Measurements from ENCODE around the gene TSPAN31. TPM values are rescaled to one million over a fixed set of nuclear protein-coding genes. Genes with fewer than 3 reads are reported as not detected.

Gene TSPAN31
- total and polyA plus RNA-seq, 2 of the 8 experiments (the other 6 are each of a cell fraction or from before 2014, with no cell fraction given), result 15.8 to 31.4 TPM

DNA sequence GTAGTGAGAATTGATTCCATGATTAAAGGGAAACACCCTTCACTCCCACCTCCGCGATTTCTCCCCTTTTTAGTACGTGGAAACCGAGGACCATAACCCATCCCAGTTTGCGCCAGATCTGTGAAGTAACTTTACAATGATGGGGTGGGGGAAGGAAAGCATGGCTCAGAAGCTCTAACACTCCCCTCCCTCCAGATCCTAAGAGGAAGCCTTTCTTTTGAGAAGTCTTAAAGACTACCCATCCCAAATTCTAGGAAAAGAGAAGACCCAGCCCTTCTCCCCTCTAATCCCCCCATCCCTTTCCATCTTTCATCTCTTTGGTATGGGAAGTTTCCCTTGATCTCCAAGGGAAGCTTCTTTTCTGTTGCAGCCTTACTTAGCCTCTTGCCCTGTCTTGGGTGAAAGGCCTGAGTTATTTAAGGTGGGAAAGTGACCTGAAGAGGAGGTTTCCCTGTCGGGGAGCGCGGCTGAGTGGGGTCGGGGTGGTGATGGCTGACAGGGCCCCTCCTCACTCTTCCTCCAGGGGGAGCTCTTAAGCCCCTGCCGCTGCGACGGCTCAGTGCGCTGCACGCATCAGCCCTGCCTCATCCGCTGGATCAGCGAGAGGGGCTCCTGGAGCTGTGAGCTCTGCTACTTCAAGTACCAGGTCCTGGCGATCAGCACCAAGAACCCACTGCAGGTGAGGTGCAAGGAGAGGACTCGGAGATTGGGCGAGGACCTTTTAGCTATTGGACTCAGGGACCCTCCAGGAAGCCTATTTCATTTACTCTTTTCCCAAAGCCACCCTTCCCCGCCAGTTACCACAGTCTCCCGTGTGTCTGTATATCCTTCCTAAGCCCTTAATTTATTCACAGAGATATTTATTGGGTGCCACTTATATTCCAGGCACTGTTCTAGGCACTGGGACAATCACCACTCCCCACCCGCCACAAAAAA, 11.8 kb downstream of the TSPAN31 start (continued):
- TF ChIP-seq RFX5 (IDR thresholded peaks at IDR 0.05; ENCODE audit: borderline replicate concordance, low read depth, low read length) (no peak), SUZ12 (IDR thresholded peaks at IDR 0.05; ENCODE audit: low read length) (peak; percentile 73), RNF2 (IDR thresholded peaks at IDR 0.05; ENCODE audit: borderline replicate concordance, low read depth, low read length, missing control alignments, poor library complexity, severe bottlenecking) (no peak), CBX8 (IDR thresholded peaks at IDR 0.05; ENCODE audit: borderline replicate concordance, low read depth, low read length) (no peak), TAF1 (IDR thresholded peaks at IDR 0.05; ENCODE audit: low read depth, low read length) (no peak), SIN3A (conservative IDR thresholded peaks at IDR 0.05 in 1 of 2, IDR thresholded peaks at IDR 0.05 in 1 of 2; ENCODE audit: low read depth in 1 of 2, low read length in 2 of 2) (peak; percentile 42 to 76; a peak in 1 of 4 replicates), ZNF274 (IDR thresholded peaks at IDR 0.05; ENCODE audit: borderline replicate concordance, extremely low read depth, low read length) (no peak), POLR2A (IDR thresholded peaks at IDR 0.05; ENCODE audit: control extremely low read depth in 1 of 2, low read depth in 2 of 2, low read length in 2 of 2) (no peak), SP4 (IDR thresholded peaks at IDR 0.05; ENCODE audit: low read length) (no peak), BACH1 (IDR thresholded peaks at IDR 0.05; ENCODE audit: low read length) (no peak), ATF3 (IDR thresholded peaks at IDR 0.05; ENCODE audit: insufficient read depth, low read depth, low read length) (no peak), POLR2AphosphoS5 (IDR thresholded peaks at IDR 0.05; ENCODE audit: low read depth, low read length) (no peak), TCF12 (IDR thresholded peaks at IDR 0.05; ENCODE audit: low read depth, low read length) (no peak), CREB1 (IDR thresholded peaks at IDR 0.05) (peak; percentile 61), MAFK (IDR thresholded peaks at IDR 0.05; ENCODE audit: low read depth, low read length) (no peak), GABPA (IDR thresholded peaks at IDR 0.05; ENCODE audit: borderline replicate concordance, insufficient read depth, low read length) (peak; percentile 65; the same call in 1 of the 2 replicates), SIX5 (IDR thresholded peaks at IDR 0.05; ENCODE audit: low read depth, low read length) (no peak), HDAC6 (IDR thresholded peaks at IDR 0.05; ENCODE audit: low read depth, low read length) (no peak), TAF7 (optimal IDR thresholded peaks at IDR 0.05; ENCODE audit: borderline replicate concordance, low read depth, low read length) (no peak), CHD1 (IDR thresholded peaks at IDR 0.05; ENCODE audit: low read depth, low read length) (no peak), BCL11A (IDR thresholded peaks at IDR 0.05; ENCODE audit: low read depth in 2 of 2, low read length in 2 of 2) (no peak), CTBP2 (IDR thresholded peaks at IDR 0.05; ENCODE audit: borderline replicate concordance, insufficient read depth, insufficient read length, low read length) (no peak), EP300 (IDR thresholded peaks at IDR 0.05; ENCODE audit: borderline replicate concordance in 1 of 2, low read depth in 2 of 2, low read length in 2 of 2) (no peak)

Measured in H1 (cell line).